GM23338 (cell line): Measurements from ENCODE around the gene PIF1. TPM values are rescaled to one million over a fixed set of nuclear protein-coding genes. Genes with fewer than 3 reads are reported as not detected.

Experiments used
- ATAC-seq: fragments of 200-7000 bp; cut with Tn5 transposase; 3 replicates; pipeline ENCODE4 v1.9.1; 2020
- DNase-seq: peaks from one replicate; pipeline ENCODE4 v3.0.0-alpha.2; 2015; ENCODE audit warnings: low spot score
- H2AFZ ChIP-seq: fragments of 200-600 bp; sonication (generic); 2 replicates; pipeline ENCODE4 v1.8.0; 2016; ENCODE audit warnings: antibody characterized with exemption, mild to moderate bottlenecking, moderate library complexity
- H3F3A ChIP-seq: fragments of 200-600 bp; sonication (generic); replicated peaks from 2 replicates; pipeline ENCODE4 v1.8.0; 2017; ENCODE audit warnings: antibody characterized with exemption, mixed run types, low read depth
- H3K27ac ChIP-seq: fragments of 200-600 bp; sonication (generic); 2 replicates; pipeline ENCODE4 v1.6.1; 2016; ENCODE audit warnings: low read depth
- H3K27me3 ChIP-seq: fragments of 200-600 bp; sonication (generic); 2 replicates; pipeline ENCODE4 v1.8.0; 2016; ENCODE audit warnings: mild to moderate bottlenecking, mixed run types, moderate library complexity; ENCODE audit not compliant: insufficient read depth
- H3K36me3 ChIP-seq: fragments of 200-600 bp; sonication (generic); 2 replicates; pipeline ENCODE4 v1.8.0; 2016; ENCODE audit warnings: mild to moderate bottlenecking; ENCODE audit not compliant: insufficient read depth
- H3K4me1 ChIP-seq: fragments of 200-600 bp; sonication (generic); 2 replicates; pipeline ENCODE4 v1.8.0; 2016; ENCODE audit warnings: mild to moderate bottlenecking, moderate library complexity; ENCODE audit not compliant: insufficient read depth
- H3K4me2 ChIP-seq: fragments of 200-600 bp; sonication (generic); 2 replicates; pipeline ENCODE4 v1.7.1; 2017; ENCODE audit warnings: mixed run types
- H3K4me3 ChIP-seq: fragments of 200-600 bp; sonication (generic); 2 replicates; pipeline ENCODE4 v1.6.1; 2016; ENCODE audit warnings: mixed run types
- H3K79me2 ChIP-seq: fragments of 200-600 bp; sonication (generic); replicated peaks from 2 replicates; pipeline ENCODE4 v1.8.0; 2017; ENCODE audit warnings: mild to moderate bottlenecking; ENCODE audit not compliant: insufficient read depth
- H3K9me2 ChIP-seq: fragments of 200-600 bp; sonication (generic); 2 replicates; pipeline ENCODE4 v1.8.0; 2017; ENCODE audit not compliant: insufficient read depth
- H4K20me1 ChIP-seq: fragments of 200-600 bp; sonication (generic); replicated peaks from 2 replicates; pipeline ENCODE4 v1.8.0; 2017; ENCODE audit warnings: mild to moderate bottlenecking; ENCODE audit not compliant: insufficient read depth
- H3K27ac Mint-ChIP-seq: 2 replicates; pipeline ENCODE4 v1.8.0; 2020; ENCODE audit warnings: inconsistent platforms, mild to moderate bottlenecking, moderate library complexity, mixed read lengths
- H3K27me3 Mint-ChIP-seq: 3 replicates; pipeline ENCODE4 v1.8.0; 2022; ENCODE audit warnings: low read depth, mild to moderate bottlenecking, moderate library complexity, mixed read lengths, inconsistent platforms; ENCODE audit not compliant: insufficient read depth, poor library complexity
- H3K36me3 Mint-ChIP-seq: 3 replicates; pipeline ENCODE4 v1.8.0; 2021; ENCODE audit warnings: low read depth, mild to moderate bottlenecking, inconsistent platforms, moderate library complexity, mixed read lengths
- H3K4me1 Mint-ChIP-seq: 3 replicates; pipeline ENCODE4 v1.8.0; 2020; ENCODE audit warnings: mild to moderate bottlenecking, inconsistent platforms, mixed read lengths
- H3K4me3 Mint-ChIP-seq: 3 replicates; pipeline ENCODE4 v1.8.0; 2021; ENCODE audit warnings: moderate library complexity, mild to moderate bottlenecking, inconsistent platforms, mixed read lengths
- H3K9me3 Mint-ChIP-seq: 3 replicates; pipeline ENCODE4 v1.8.0; 2020; ENCODE audit warnings: moderate library complexity, mild to moderate bottlenecking, inconsistent platforms, mixed read lengths
- CREB1 ChIP-seq: fragments of 250-450 bp; sonication (Bioruptor Pico); IDR thresholded peaks from 2 replicates; pipeline ENCODE4 v1.5.0; 2020; ENCODE audit warnings: low read depth, mild to moderate bottlenecking, moderate library complexity
- ETS1 ChIP-seq: IDR thresholded peaks from 2 replicates; pipeline ENCODE4 v1.6.1; 2016; ENCODE audit warnings: antibody characterized with exemption
- EZH2phosphoT487 ChIP-seq: fragments of 200-600 bp; sonication (generic); IDR thresholded peaks from one replicate; pipeline ENCODE4 v1.8.1; 2018; ENCODE audit warnings: antibody characterized with exemption; ENCODE audit not compliant: unreplicated experiment
- JUNB ChIP-seq: IDR thresholded peaks from one replicate; pipeline ENCODE4 v1.6.1; 2016; ENCODE audit warnings: antibody characterized with exemption; ENCODE audit not compliant: unreplicated experiment
- NANOG ChIP-seq: IDR thresholded peaks from 2 replicates; pipeline ENCODE4 v1.6.1; 2016; ENCODE audit warnings: antibody characterized with exemption, borderline replicate concordance
- POLR2AphosphoS5 ChIP-seq: IDR thresholded peaks from 2 replicates; pipeline ENCODE4 v1.6.1; 2016; ENCODE audit warnings: antibody characterized with exemption, low read depth
- ZNF114 ChIP-seq: fragments of 250-450 bp; sonication (Bioruptor Pico); IDR thresholded peaks from 2 replicates; pipeline ENCODE4 v1.5.0; 2020; ENCODE audit warnings: mild to moderate bottlenecking, moderate library complexity
- polyA plus RNA-seq: library from polyadenylated mRNA; unstranded; fragments of >200 nt; fragmentation: Nextera tagmentation; extraction: Ambion mirVana; gene quantifications from 2 replicates; pipeline ENCODE4 v1.2.1, GENCODE V29; 2016
- total RNA-seq: library from RNA; depleted of rRNA; stranded (reverse); fragments of >200 nt; shearing (Covaris generic); gene quantifications from 2 replicates; pipeline ENCODE4 v1.2.3, GENCODE V29; 2014
- TF ChIP-seq, protein P1 (sequence below): IDR thresholded peaks from one replicate; pipeline ENCODE4 v1.6.1; 2018; ENCODE audit warnings: antibody characterized with exemption; ENCODE audit not compliant: unreplicated experiment
- TF ChIP-seq, protein P2 (sequence below): fragments of 250-450 bp; sonication (Bioruptor Pico); IDR thresholded peaks from 2 replicates; pipeline ENCODE4 v1.5.0; 2020; ENCODE audit warnings: mild to moderate bottlenecking, moderate library complexity

PIF1 gene
- total and polyA plus RNA-seq, 2 experiments from 2014 or later = 116 to 200 TPM

DNA sequence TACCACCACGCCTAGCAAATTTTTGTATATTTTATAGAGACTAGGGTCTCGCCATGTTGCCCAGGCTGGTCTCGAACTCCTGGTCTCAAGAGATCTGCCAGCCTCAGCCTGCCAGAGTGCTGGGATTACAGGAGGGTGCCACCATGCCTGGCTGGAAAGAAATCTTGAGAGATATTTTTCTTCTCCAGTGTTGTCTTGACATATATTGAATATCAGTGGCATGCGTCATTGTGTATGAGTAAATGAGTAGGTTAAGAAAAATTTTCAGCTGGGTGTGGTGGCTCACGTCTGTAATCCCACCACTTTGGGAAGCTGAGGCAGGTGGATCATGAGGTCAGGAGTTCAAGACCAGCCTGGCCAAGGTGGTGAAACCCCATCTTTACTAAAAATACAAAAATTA lies 3.5 kb upstream of the PIF1 start (continued):
- TF ChIP-seq EZH2phosphoT487 (no peak), CREB1 (CRISPR knock-in tag) (no peak), NANOG (no peak)

DNA sequence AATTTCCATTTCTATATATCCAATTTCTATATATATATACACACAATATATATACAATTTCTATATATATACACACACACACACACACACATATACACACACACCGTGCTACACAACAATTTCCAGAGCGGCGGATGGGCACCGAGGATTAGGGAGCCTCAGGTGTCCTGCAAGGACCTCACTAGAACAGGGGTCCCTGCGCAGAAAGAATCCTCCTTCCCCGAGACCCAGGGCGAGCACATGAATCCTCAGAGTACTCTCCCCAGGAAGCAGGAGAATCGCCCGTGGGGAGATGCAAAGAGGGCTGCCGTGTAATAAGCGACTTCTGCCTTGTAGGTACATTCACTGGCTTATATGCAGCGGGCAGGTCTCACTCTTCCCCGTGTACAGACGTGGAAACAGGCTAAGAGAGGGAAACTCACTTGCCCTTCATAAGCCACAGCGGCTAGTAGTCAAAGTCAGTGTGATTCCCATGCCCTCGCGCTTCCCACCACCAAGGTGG lies 467 bp downstream of the PIF1 start:
- H3K27ac ChIP-seq = peak overlapping the region; percentile 85
- peak; percentile 4 for ATAC-seq
- H3K9me2 ChIP-seq = no peaks in the 10 kb centered on the region
- peaks cover 19% of the 10 kb centered on the region for H3K4me1 ChIP-seq
- peak overlapping the region; percentile 100 for H3K4me2 ChIP-seq
- peaks cover 30% of the 10 kb centered on the region for H3K36me3 ChIP-seq
- peaks cover 29% of the 10 kb centered on the region for H3K4me1 Mint-ChIP-seq
- peak overlapping the region; percentile 94 for H3K27ac Mint-ChIP-seq
- peak overlapping the region; percentile 68 for H3K4me3 ChIP-seq
- H2AFZ ChIP-seq = no peak overlapping the region
- H3K36me3 Mint-ChIP-seq = peaks cover 55% of the 10 kb centered on the region
- H3K79me2 ChIP-seq = peaks cover 55% of the 10 kb centered on the region
- H3K27me3 Mint-ChIP-seq = peaks cover 13% of the 10 kb centered on the region
- DNase-seq = no peak
- H4K20me1 ChIP-seq = peaks cover 17% of the 10 kb centered on the region
- no peaks in the 10 kb centered on the region for H3K27me3 ChIP-seq
- H3F3A ChIP-seq = peaks cover 16% of the 10 kb centered on the region
- H3K9me3 Mint-ChIP-seq = peaks cover 4% of the 10 kb centered on the region
- TF ChIP-seq JUNB = no peak
- TF ChIP-seq POLR2AphosphoS5 = no peak
- no peak for TF ChIP-seq NANOG
- TF ChIP-seq, protein P1, sequence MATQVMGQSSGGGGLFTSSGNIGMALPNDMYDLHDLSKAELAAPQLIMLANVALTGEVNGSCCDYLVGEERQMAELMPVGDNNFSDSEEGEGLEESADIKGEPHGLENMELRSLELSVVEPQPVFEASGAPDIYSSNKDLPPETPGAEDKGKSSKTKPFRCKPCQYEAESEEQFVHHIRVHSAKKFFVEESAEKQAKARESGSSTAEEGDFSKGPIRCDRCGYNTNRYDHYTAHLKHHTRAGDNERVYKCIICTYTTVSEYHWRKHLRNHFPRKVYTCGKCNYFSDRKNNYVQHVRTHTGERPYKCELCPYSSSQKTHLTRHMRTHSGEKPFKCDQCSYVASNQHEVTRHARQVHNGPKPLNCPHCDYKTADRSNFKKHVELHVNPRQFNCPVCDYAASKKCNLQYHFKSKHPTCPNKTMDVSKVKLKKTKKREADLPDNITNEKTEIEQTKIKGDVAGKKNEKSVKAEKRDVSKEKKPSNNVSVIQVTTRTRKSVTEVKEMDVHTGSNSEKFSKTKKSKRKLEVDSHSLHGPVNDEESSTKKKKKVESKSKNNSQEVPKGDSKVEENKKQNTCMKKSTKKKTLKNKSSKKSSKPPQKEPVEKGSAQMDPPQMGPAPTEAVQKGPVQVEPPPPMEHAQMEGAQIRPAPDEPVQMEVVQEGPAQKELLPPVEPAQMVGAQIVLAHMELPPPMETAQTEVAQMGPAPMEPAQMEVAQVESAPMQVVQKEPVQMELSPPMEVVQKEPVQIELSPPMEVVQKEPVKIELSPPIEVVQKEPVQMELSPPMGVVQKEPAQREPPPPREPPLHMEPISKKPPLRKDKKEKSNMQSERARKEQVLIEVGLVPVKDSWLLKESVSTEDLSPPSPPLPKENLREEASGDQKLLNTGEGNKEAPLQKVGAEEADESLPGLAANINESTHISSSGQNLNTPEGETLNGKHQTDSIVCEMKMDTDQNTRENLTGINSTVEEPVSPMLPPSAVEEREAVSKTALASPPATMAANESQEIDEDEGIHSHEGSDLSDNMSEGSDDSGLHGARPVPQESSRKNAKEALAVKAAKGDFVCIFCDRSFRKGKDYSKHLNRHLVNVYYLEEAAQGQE = no peak
- peak overlapping the region; percentile 95 for H3K4me3 Mint-ChIP-seq

DNA sequence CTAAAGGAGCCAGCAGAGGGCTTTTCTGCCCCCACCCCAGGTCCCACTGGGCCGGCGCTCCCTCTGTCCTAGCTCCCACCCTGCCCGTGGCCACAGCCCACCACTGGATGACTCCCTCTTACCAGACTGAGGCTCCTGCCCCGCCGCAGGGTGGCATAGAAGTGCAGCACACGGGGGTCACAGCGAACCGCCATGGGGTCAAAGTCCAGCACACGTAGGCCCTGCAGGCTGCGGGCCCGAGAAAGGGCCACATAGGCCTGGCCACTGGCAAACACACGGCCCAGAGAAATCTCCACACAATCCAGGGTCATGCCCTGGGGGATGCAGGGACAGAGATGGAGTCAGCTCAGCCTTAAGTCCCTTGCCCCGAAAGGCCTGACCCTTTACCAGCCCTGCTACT lies 9.0 kb downstream of the PIF1 start:
- peaks cover 36% of the 10 kb centered on the region for H3K4me1 Mint-ChIP-seq
- Histone ChIP-seq H2AFZ (no peak overlapping the region), H4K20me1 (peaks cover 12% of the 10 kb centered on the region; the same call in 1 of the 2 replicates), H3F3A (peaks cover 41% of the 10 kb centered on the region), H3K4me3 (no peak overlapping the region), H3K4me1 (peaks cover 21% of the 10 kb centered on the region), H3K36me3 (peaks cover 50% of the 10 kb centered on the region), H3K79me2 (peaks cover 10% of the 10 kb centered on the region; the same call in 1 of the 2 replicates), H3K27ac (peak overlapping the region; percentile 91), H3K4me2 (no peak overlapping the region), H3K27me3 (no peaks in the 10 kb centered on the region), H3K9me2 (no peaks in the 10 kb centered on the region)
- H3K9me3 Mint-ChIP-seq = no peaks in the 10 kb centered on the region
- DNase-seq = no peak
- peaks cover 19% of the 10 kb centered on the region for H3K27me3 Mint-ChIP-seq
- no peak for ATAC-seq
- H3K4me3 Mint-ChIP-seq = no peak overlapping the region
- H3K36me3 Mint-ChIP-seq = peaks cover 72% of the 10 kb centered on the region
- no peak overlapping the region for H3K27ac Mint-ChIP-seq
- TF ChIP-seq ETS1 (no peak), CREB1 (CRISPR knock-in tag) (no peak), ZNF114 (CRISPR knock-in tag) (no peak), NANOG (no peak), POLR2AphosphoS5 (no peak; the same call in 1 of the 2 replicates)
- TF ChIP-seq, protein P2, sequence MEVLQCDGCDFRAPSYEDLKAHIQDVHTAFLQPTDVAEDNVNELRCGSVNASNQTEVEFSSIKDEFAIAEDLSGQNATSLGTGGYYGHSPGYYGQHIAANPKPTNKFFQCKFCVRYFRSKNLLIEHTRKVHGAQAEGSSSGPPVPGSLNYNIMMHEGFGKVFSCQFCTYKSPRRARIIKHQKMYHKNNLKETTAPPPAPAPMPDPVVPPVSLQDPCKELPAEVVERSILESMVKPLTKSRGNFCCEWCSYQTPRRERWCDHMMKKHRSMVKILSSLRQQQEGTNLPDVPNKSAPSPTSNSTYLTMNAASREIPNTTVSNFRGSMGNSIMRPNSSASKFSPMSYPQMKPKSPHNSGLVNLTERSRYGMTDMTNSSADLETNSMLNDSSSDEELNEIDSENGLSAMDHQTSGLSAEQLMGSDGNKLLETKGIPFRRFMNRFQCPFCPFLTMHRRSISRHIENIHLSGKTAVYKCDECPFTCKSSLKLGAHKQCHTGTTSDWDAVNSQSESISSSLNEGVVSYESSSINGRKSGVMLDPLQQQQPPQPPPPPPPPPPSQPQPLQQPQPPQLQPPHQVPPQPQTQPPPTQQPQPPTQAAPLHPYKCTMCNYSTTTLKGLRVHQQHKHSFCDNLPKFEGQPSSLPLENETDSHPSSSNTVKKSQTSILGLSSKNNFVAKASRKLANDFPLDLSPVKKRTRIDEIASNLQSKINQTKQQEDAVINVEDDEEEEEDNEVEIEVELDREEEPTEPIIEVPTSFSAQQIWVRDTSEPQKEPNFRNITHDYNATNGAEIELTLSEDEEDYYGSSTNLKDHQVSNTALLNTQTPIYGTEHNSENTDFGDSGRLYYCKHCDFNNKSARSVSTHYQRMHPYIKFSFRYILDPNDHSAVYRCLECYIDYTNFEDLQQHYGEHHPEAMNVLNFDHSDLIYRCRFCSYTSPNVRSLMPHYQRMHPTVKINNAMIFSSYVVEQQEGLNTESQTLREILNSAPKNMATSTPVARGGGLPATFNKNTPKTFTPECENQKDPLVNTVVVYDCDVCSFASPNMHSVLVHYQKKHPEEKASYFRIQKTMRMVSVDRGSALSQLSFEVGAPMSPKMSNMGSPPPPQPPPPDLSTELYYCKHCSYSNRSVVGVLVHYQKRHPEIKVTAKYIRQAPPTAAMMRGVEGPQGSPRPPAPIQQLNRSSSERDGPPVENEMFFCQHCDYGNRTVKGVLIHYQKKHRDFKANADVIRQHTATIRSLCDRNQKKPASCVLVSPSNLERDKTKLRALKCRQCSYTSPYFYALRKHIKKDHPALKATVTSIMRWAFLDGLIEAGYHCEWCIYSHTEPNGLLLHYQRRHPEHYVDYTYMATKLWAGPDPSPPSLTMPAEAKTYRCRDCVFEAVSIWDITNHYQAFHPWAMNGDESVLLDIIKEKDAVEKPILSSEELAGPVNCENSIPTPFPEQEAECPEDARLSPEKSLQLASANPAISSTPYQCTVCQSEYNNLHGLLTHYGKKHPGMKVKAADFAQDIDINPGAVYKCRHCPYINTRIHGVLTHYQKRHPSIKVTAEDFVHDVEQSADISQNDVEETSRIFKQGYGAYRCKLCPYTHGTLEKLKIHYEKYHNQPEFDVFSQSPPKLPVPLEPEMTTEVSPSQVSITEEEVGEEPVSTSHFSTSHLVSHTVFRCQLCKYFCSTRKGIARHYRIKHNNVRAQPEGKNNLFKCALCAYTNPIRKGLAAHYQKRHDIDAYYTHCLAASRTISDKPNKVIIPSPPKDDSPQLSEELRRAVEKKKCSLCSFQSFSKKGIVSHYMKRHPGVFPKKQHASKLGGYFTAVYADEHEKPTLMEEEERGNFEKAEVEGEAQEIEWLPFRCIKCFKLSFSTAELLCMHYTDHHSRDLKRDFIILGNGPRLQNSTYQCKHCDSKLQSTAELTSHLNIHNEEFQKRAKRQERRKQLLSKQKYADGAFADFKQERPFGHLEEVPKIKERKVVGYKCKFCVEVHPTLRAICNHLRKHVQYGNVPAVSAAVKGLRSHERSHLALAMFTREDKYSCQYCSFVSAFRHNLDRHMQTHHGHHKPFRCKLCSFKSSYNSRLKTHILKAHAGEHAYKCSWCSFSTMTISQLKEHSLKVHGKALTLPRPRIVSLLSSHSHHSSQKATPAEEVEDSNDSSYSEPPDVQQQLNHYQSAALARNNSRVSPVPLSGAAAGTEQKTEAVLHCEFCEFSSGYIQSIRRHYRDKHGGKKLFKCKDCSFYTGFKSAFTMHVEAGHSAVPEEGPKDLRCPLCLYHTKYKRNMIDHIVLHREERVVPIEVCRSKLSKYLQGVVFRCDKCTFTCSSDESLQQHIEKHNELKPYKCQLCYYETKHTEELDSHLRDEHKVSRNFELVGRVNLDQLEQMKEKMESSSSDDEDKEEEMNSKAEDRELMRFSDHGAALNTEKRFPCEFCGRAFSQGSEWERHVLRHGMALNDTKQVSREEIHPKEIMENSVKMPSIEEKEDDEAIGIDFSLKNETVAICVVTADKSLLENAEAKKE (CRISPR knock-in tag) = no peak
